Fibroblast of lung (primary cell): ENCODE data around the gene IGFN1.

Experiments used
- EZH2 ChIP-seq: IDR thresholded peaks from 2 replicates; pipeline ENCODE4 v1.5.1; 2012; ENCODE audit warnings: low read length, control low read depth, mild to moderate bottlenecking; ENCODE audit errors: missing control alignments
- TF ChIP-seq, protein P1 (sequence below), 2 donors: IDR thresholded peaks in 1 of 2; conservative IDR thresholded peaks in 1 of 2; 1 replicate in 1 of 2; 2 replicates in 1 of 2; pipeline ENCODE4 v1.5.1; 2011 to 2012; ENCODE audit warnings: low read length in 2 of 2, control low read depth in 1 of 2, inconsistent platforms in 1 of 2, low read depth in 1 of 2, mild to moderate bottlenecking in 1 of 2

DNA sequence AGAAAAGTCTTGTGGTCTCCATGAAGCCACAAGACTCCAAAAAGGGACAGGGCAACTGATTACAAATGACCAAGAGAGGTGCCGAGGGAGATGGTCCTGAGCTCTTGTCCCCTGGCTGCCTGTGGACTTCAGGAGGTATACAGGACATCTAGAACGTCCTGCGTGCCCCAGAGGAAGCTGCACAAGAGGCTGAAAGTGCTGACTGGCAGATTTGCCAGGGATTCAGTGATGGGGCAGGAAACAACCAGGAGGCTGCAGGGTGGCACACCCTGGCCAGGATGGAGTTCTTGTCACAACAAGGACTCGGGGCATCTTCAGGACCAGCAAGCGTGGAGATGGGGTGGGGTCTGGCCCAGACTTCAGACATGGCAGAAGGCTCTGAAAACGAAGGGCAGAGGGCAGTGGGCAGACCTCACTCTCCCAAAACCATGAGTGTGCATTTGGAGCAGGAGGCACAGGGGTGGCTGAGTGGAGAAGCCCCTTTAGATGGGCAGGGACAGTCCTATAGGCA, 79.3 kb downstream of the IGFN1 start:
- TF ChIP-seq, protein P1, sequence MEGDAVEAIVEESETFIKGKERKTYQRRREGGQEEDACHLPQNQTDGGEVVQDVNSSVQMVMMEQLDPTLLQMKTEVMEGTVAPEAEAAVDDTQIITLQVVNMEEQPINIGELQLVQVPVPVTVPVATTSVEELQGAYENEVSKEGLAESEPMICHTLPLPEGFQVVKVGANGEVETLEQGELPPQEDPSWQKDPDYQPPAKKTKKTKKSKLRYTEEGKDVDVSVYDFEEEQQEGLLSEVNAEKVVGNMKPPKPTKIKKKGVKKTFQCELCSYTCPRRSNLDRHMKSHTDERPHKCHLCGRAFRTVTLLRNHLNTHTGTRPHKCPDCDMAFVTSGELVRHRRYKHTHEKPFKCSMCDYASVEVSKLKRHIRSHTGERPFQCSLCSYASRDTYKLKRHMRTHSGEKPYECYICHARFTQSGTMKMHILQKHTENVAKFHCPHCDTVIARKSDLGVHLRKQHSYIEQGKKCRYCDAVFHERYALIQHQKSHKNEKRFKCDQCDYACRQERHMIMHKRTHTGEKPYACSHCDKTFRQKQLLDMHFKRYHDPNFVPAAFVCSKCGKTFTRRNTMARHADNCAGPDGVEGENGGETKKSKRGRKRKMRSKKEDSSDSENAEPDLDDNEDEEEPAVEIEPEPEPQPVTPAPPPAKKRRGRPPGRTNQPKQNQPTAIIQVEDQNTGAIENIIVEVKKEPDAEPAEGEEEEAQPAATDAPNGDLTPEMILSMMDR (conservative IDR thresholded peaks at IDR 0.05 in 1 of 2, IDR thresholded peaks at IDR 0.05 in 1 of 2; ENCODE audit: low read depth in 1 of 2, low read length in 2 of 2), result no peak
- no peak for TF ChIP-seq EZH2
